ENCODE data around the gene PSIP1. TPM values are rescaled to one million over a fixed set of nuclear protein-coding genes. Genes with fewer than 3 reads are reported as not detected.
"Not testable (repeated sequence)": the region's sequence is repeated elsewhere in the genome, so short reads cannot be mapped to it uniquely, and the experiment has no call there.

Gene PSIP1
- total RNA-seq, 4 donors from 2014 or later: 97.1 to 112 (median 102) TPM

DNA sequence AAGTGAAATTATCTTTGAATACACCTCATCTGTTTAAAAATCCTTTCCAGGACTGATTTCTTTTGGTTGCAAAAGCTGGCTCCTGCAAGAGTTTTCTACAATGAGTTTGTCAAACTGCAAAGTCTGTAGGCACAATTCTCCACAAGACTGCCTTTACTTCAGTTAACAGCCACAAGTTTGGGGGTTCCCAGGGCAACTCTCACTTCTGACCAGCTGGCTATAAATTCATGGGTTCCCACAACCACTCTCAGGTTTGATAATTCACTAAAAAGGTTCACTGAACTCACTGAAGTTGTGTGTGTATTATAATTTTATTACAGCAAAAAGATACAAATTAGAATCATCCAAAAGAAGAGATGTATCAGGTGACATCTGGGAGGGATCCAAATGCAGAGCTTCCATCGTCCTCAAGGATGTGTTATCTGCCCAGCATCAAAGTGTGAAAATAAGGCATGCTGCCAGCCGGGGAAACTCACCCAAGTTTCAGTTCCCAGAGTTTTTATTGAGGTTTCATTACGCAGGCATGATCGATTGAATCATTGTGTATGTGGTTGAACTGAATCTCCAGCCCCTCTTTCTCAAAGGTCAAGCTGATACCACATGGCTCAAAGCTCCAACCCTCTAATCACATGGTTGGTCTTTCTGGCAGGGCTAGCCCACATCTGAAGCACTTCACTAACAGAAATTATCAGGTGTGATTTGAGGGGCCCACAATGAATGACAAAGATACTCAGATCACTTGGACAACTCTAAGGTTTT is 19.0 kb upstream of the PSIP1 start:
- no peak overlapping the region for H3K4me3 ChIP-seq
- TF ChIP-seq, protein P1, sequence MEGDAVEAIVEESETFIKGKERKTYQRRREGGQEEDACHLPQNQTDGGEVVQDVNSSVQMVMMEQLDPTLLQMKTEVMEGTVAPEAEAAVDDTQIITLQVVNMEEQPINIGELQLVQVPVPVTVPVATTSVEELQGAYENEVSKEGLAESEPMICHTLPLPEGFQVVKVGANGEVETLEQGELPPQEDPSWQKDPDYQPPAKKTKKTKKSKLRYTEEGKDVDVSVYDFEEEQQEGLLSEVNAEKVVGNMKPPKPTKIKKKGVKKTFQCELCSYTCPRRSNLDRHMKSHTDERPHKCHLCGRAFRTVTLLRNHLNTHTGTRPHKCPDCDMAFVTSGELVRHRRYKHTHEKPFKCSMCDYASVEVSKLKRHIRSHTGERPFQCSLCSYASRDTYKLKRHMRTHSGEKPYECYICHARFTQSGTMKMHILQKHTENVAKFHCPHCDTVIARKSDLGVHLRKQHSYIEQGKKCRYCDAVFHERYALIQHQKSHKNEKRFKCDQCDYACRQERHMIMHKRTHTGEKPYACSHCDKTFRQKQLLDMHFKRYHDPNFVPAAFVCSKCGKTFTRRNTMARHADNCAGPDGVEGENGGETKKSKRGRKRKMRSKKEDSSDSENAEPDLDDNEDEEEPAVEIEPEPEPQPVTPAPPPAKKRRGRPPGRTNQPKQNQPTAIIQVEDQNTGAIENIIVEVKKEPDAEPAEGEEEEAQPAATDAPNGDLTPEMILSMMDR (IDR thresholded peaks at IDR 0.05): no peak
- no peak for TF ChIP-seq POLR2A (IDR thresholded peaks at IDR 0.05)
- H3K27me3 ChIP-seq: no peaks in the 10 kb centered on the region
- H3K27ac ChIP-seq: no peak overlapping the region
- H3K4me1 ChIP-seq: no peaks in the 10 kb centered on the region
- no peaks in the 10 kb centered on the region for H3K36me3 ChIP-seq
- intact Hi-C loops (cut with DNase I; ENCODE audit: low total_unique reads): no loop called here
- DNase-seq: no peak
- H3K9me3 ChIP-seq: no peaks in the 10 kb centered on the region

DNA sequence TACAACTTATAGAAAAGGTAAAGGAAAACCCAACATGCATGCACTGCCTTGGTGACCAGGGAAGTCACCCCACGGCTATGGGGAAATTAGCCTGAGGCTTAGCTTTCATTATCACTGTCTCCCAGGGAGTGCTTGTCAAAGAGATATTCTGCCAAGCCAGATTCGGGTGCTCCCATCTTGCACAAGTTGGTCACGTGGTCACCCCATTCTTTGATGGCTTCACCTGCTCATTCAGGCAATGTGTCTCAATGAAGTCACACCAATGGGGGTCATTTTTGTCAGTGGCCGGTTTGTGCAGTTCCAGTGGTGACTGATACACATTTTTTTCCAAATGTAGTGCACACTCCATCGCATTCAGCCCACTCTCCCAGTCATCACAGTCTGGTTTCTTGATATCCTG is 16.3 kb upstream of the PSIP1 start:
- H3K4me3 ChIP-seq; intact Hi-C loops (cut with DNase I; ENCODE audit: low total_unique reads); H3K4me1 ChIP-seq; DNase-seq; H3K27me3 ChIP-seq; H3K9me3 ChIP-seq; H3K36me3 ChIP-seq; H3K27ac ChIP-seq: not testable (repeated sequence)

DNA sequence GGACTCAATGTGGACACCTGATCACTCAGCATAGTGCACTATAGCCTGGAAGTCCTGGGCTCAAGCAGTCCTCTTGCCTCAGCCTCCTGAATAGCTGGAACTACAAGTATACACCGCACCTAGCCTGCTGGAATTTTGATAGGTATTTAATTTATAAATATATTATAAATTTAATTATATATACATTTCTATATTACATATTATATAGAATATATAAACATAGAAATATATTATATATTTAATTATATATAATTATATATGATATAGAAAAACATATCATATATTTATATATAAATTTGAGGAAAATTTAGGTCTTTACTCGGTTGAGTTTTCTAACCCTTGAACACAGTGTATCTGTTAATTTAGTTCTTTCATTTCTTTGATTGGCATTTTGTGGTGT is 15.2 kb upstream of the PSIP1 start:
- no peaks in the 10 kb centered on the region for H3K9me3 ChIP-seq
- no peaks in the 10 kb centered on the region for H3K4me1 ChIP-seq
- no peaks in the 10 kb centered on the region for H3K27me3 ChIP-seq
- H3K27ac ChIP-seq: no peak overlapping the region
- no peak overlapping the region for H3K4me3 ChIP-seq
- intact Hi-C loops (cut with DNase I; ENCODE audit: low total_unique reads): no loop called here
- no peaks in the 10 kb centered on the region for H3K36me3 ChIP-seq
- DNase-seq: no peak
- TF ChIP-seq POLR2A (IDR thresholded peaks at IDR 0.05): no peak
- TF ChIP-seq, protein P1 (IDR thresholded peaks at IDR 0.05): no peak

DNA sequence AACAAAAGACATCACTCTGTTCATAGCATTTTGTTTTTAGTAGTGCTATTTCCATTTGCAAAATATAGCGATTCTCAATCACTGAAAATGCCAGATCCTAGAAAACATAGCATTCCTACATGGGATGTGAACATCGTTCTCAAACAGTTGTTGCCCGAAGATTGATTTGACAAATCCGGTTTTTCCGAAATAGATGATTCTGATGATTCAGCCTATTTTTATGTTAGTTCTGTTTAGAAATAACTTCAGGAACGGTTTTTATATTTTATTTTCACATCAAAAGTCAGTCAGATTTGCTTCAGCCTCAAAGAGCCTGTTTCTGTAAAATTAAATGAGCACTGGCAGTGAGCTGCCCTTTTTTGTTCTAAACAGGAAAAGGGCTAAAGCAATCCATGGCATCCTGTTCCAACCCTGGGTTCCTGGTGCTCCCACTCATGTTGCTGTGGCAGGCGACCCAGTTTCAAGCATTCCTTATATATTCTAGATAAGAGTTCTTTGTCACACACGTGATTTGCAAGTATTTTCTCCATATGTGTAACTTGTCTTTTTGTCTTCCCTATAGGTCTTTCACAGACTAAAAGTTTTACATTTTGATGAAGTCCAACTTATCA is 14.2 kb upstream of the PSIP1 start:
- H3K4me1 ChIP-seq: no peaks in the 10 kb centered on the region
- no peak for DNase-seq
- no peaks in the 10 kb centered on the region for H3K36me3 ChIP-seq
- H3K9me3 ChIP-seq: no peaks in the 10 kb centered on the region
- intact Hi-C loops (cut with DNase I; ENCODE audit: low total_unique reads): no loop called here
- H3K4me3 ChIP-seq: no peak overlapping the region
- no peak overlapping the region for H3K27ac ChIP-seq
- no peak for TF ChIP-seq POLR2A (IDR thresholded peaks at IDR 0.05)
- TF ChIP-seq, protein P1 (IDR thresholded peaks at IDR 0.05): no peak
- no peaks in the 10 kb centered on the region for H3K27me3 ChIP-seq

DNA sequence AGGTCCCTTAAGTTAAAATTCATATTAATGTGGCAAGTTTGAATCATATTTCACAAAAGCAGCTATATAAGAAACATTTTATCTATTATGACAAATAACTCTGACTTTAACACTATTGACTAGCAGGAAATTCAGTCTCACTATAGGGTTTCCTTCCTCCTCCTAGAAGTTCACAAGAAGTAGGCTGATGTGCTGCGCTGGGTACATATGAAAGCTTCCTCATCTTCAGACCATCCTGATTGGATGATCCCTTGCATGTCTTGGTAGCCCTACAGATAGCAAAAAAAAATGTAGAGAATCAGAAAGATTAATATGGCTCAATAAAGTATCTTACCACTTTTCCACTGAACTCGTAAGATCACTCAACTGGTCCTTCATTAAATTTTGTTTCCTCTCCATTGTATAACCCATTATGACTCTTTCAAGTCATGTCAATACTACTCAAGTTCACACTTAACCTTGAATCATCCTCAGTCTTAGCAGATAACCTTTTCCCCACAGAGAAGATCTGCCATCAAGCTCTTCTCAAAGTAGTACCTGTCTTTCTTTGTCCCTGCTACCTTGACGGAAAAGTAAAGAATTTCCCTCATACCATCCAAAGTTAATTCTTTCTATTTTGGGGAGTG is 11.5 kb upstream of the PSIP1 start:
- Histone ChIP-seq H3K4me1 (no peaks in the 10 kb centered on the region), H3K36me3 (no peaks in the 10 kb centered on the region), H3K27ac (no peak overlapping the region), H3K9me3 (no peaks in the 10 kb centered on the region), H3K27me3 (no peaks in the 10 kb centered on the region), H3K4me3 (no peak overlapping the region)
- intact Hi-C loops (cut with DNase I; ENCODE audit: low total_unique reads): no loop called here
- DNase-seq: no peak
- TF ChIP-seq POLR2A (IDR thresholded peaks at IDR 0.05): no peak
- TF ChIP-seq, protein P1 (IDR thresholded peaks at IDR 0.05): no peak
